PC-3 (cell line): ENCODE measurements around the gene AASDHPPT. TPM values are rescaled to one million over a fixed set of nuclear protein-coding genes. Genes with fewer than 3 reads are reported as not detected.
A peak's percentile ranks its signal among the peaks of the same experiment; 100 is the strongest.

Experiments
- ATAC-seq: fragments of 200-7000 bp; cut with Tn5 transposase; 2 replicates; pipeline ENCODE4 v1.9.1; 2020; ENCODE audit warnings: mild to moderate bottlenecking, moderate library complexity
- BruUV-seq: library from RNA; stranded (reverse); fragments of 400-500 nt; replicated peaks from 2 replicates; lab custom pipeline; 2021; lab: Mats Ljungman, UMichigan
- CTCF ChIA-PET: fragments of 300-600 bp; sonication (Branson Sonifier 250); formaldehyde crosslinking; loops from one replicate; lab custom pipeline; 2022; ENCODE audit warnings: antibody characterized with exemption; lab: Charles Lee
- POLR2A ChIA-PET: fragments of 300-600 bp; sonication (Branson Sonifier 250); formaldehyde crosslinking; loops from one replicate; lab custom pipeline; 2022; ENCODE audit warnings: antibody characterized with exemption; ENCODE audit not compliant: unreplicated experiment; lab: Charles Lee
- DNase-seq: peaks from one replicate; pipeline ENCODE4 v3.0.0-alpha.2; 2015
- H2AFZ ChIP-seq: fragments of 300-600 bp; sonication (generic); 2 replicates; pipeline ENCODE4 v1.6.0; 2016; ENCODE audit warnings: antibody characterized with exemption, low read length
- H3F3A ChIP-seq: fragments of 300-600 bp; sonication (generic); one replicate; pipeline ENCODE4 v1.6.0; 2017; ENCODE audit warnings: antibody characterized with exemption, low read length, control low read depth, mild to moderate bottlenecking; ENCODE audit not compliant: unreplicated experiment
- H3K27ac ChIP-seq: fragments of 300-600 bp; sonication (generic); 2 replicates; pipeline ENCODE4 v1.5.1; 2016; ENCODE audit warnings: mild to moderate bottlenecking, low read length
- H3K27me3 ChIP-seq: fragments of 300-600 bp; sonication (generic); 2 replicates; pipeline ENCODE4 v1.6.1; 2016; ENCODE audit warnings: low read length, mixed read lengths
- H3K36me3 ChIP-seq: fragments of 300-600 bp; sonication (generic); 2 replicates; pipeline ENCODE4 v1.6.1; 2016; ENCODE audit warnings: low read depth, mixed run types, low read length, mixed read lengths
- H3K4me1 ChIP-seq: fragments of 300-600 bp; sonication (generic); 2 replicates; pipeline ENCODE4 v1.5.1; 2016; ENCODE audit warnings: low read length; ENCODE audit not compliant: insufficient read depth
- H3K4me2 ChIP-seq: fragments of 300-600 bp; sonication (generic); 2 replicates; pipeline ENCODE4 v1.6.0; 2016; ENCODE audit warnings: low read length
- H3K4me3 ChIP-seq: fragments of 300-600 bp; sonication (generic); 2 replicates; pipeline ENCODE4 v1.5.1; 2016; ENCODE audit warnings: mild to moderate bottlenecking, low read length, mixed read lengths
- H3K79me2 ChIP-seq: fragments of 300-600 bp; sonication (generic); 2 replicates; pipeline ENCODE4 v1.6.1; 2017; ENCODE audit warnings: low read length, mixed read lengths
- H3K9ac ChIP-seq: fragments of 300-600 bp; sonication (generic); 2 replicates; pipeline ENCODE4 v1.6.0; 2016; ENCODE audit warnings: mild to moderate bottlenecking, low read length
- H3K9me2 ChIP-seq: fragments of 300-600 bp; sonication (generic); replicated peaks from 2 replicates; pipeline ENCODE4 v1.6.1; 2016; ENCODE audit warnings: mixed run types, low read length, mixed read lengths
- H3K9me3 ChIP-seq: fragments of 300-600 bp; sonication (generic); 2 replicates; pipeline ENCODE4 v1.6.1; 2016; ENCODE audit warnings: low read length, mixed read lengths
- H4K20me1 ChIP-seq: fragments of 300-600 bp; sonication (generic); 2 replicates; pipeline ENCODE4 v1.6.1; 2016; ENCODE audit warnings: low read length, mixed read lengths
- CTCF ChIP-seq: fragments of 300-600 bp; sonication (generic); conservative IDR thresholded peaks from 2 replicates; pipeline ENCODE4 v1.5.1; 2017; ENCODE audit warnings: antibody characterized with exemption, low read depth, mild to moderate bottlenecking, low read length
- EZH2 ChIP-seq: fragments of 300-600 bp; sonication (generic); IDR thresholded peaks from one replicate; pipeline ENCODE4 v1.6.1; 2017; ENCODE audit warnings: antibody characterized with exemption, mild to moderate bottlenecking, low read length; ENCODE audit not compliant: unreplicated experiment
- EZH2phosphoT487 ChIP-seq: fragments of 300-600 bp; sonication (generic); IDR thresholded peaks from 2 replicates; pipeline ENCODE4 v1.6.1; 2018; ENCODE audit warnings: mild to moderate bottlenecking, antibody characterized with exemption, low read length, borderline replicate concordance
- intact Hi-C: fragments of 100-400 bp; cut with micrococcal nuclease; formaldehyde crosslinking; loops from 2 replicates; pipeline ENCODE4 v1.9.0; 2023
- total RNA-seq: library from RNA; depleted of rRNA; stranded (reverse); fragments of >200 nt; gene quantifications from 2 replicates; pipeline ENCODE4 v1.2.3, GENCODE V29; 2014

Gene AASDHPPT
- total RNA-seq, 1 experiment from 2014 or later: 44.2 TPM

GRCh38 chr11:106087815-106088435 lies 10.5 kb downstream of the AASDHPPT start:
- ATAC-seq (peak; percentile 63), DNase-seq (peak; percentile 83)
- Histone ChIP-seq H3K9me2 (no peaks in the 10 kb centered on the region), H3K27me3 (no peaks in the 10 kb centered on the region), H3K36me3 (peaks cover 27% of the 10 kb centered on the region), H3K4me1 (peaks cover 24% of the 10 kb centered on the region), H3K9me3 (no peaks in the 10 kb centered on the region), H3F3A (no peaks in the 10 kb centered on the region), H3K27ac (no peak overlapping the region), H2AFZ (no peak overlapping the region), H3K9ac (no peak overlapping the region), H3K4me2 (peak overlapping the region; percentile 2; the same call in 1 of the 2 replicates), H3K4me3 (no peak overlapping the region), H3K79me2 (peaks cover 79% of the 10 kb centered on the region), H4K20me1 (peaks cover 19% of the 10 kb centered on the region)
- POLR2A ChIA-PET: no interaction called here
- TF ChIP-seq EZH2phosphoT487: no peak
- TF ChIP-seq EZH2: no peak
- peak; percentile 99 for TF ChIP-seq CTCF
- no TSS peak for BruUV-seq
- intact Hi-C loops: loop anchor here (1.0 to 10.0 kb wide), 7 partner anchors 45 to 947 kb away; no protein-coding TSS in a partner anchor
- CTCF ChIA-PET: no interaction called here

- H3K9ac ChIP-seq: no peak overlapping the region
- intact Hi-C loops: loop anchor here (1.0 to 10.0 kb wide), 6 partner anchors 44 to 946 kb away; no protein-coding TSS in a partner anchor
- H3K79me2 ChIP-seq: peaks cover 71% of the 10 kb centered on the region
- TF ChIP-seq CTCF (no peak), EZH2 (no peak), EZH2phosphoT487 (no peak)
- no peaks in the 10 kb centered on the region for H3K9me3 ChIP-seq
- H4K20me1 ChIP-seq: peaks cover 19% of the 10 kb centered on the region
- no peak overlapping the region for H3K4me3 ChIP-seq
- H2AFZ ChIP-seq: no peak overlapping the region
- peaks cover 24% of the 10 kb centered on the region for H3K4me1 ChIP-seq
- no TSS peak for BruUV-seq
- H3K9me2 ChIP-seq: no peaks in the 10 kb centered on the region
- no peaks in the 10 kb centered on the region for H3K27me3 ChIP-seq
- no peak for ATAC-seq
- ChIA-PET CTCF (no interaction called here), POLR2A (no interaction called here)
- peak overlapping the region; percentile 18 for H3K4me2 ChIP-seq
- no peak overlapping the region for H3K27ac ChIP-seq
- DNase-seq: peak; percentile 26
- no peaks in the 10 kb centered on the region for H3F3A ChIP-seq
- peaks cover 26% of the 10 kb centered on the region for H3K36me3 ChIP-seq
These were observed 11.4 kb downstream of the AASDHPPT start for GRCh38 chr11:106088896-106089295.

- H3K4me1 ChIP-seq: peaks cover 24% of the 10 kb centered on the region
- H3K9me3 ChIP-seq: no peaks in the 10 kb centered on the region
- H4K20me1 ChIP-seq: peaks cover 14% of the 10 kb centered on the region
- 0 out of 2 replicates have a peak overlapping the region, but pooled peaks have one; percentile 2 for H3K4me2 ChIP-seq
- H3K9ac ChIP-seq: no peak overlapping the region
- H3K27me3 ChIP-seq: no peaks in the 10 kb centered on the region
- intact Hi-C loops: no loop called here
- ChIA-PET POLR2A (no interaction called here), CTCF (interaction anchor here (0.6 to 0.7 kb wide), 2 partner anchors 64 to 136 kb away, joined by 3 read pairs; no protein-coding TSS in a partner anchor)
- ATAC-seq (peak; percentile 79), DNase-seq (peak; percentile 65)
- H3K9me2 ChIP-seq: no peaks in the 10 kb centered on the region
- peaks cover 49% of the 10 kb centered on the region for H3K79me2 ChIP-seq
- no peaks in the 10 kb centered on the region for H3F3A ChIP-seq
- H3K4me3 ChIP-seq: no peak overlapping the region
- BruUV-seq: no TSS peak
- H2AFZ ChIP-seq: no peak overlapping the region
- no peak overlapping the region for H3K27ac ChIP-seq
- no peak for TF ChIP-seq EZH2
- no peak for TF ChIP-seq CTCF
- no peak for TF ChIP-seq EZH2phosphoT487
- peaks cover 39% of the 10 kb centered on the region for H3K36me3 ChIP-seq
These were observed 14.1 kb downstream of the AASDHPPT start for GRCh38 chr11:106091480-106092123.
